Ovary (tissue), 9 donors: ENCODE results near the gene DOCK4. TPM values are rescaled to one million over a fixed set of nuclear protein-coding genes. Genes with fewer than 3 reads are reported as not detected.
"Not testable (repeated sequence)": the region's sequence is repeated elsewhere in the genome, so short reads cannot be mapped to it uniquely, and the experiment has no call there.

Source experiments
- DNase-seq, 5 donors: peaks; one replicate each; pipeline ENCODE4 v3.0.0-alpha.2; 2019 to 2020
- H3K27ac ChIP-seq, 2 donors: fragments of 200-600 bp; one replicate each; pipeline versions ENCODE4 v1.5.1 to v1.8.0; 2019 to 2022
- H3K27me3 ChIP-seq: fragments of 200-600 bp; one replicate; pipeline ENCODE4 v1.8.0; 2022
- H3K36me3 ChIP-seq: fragments of 200-600 bp; sonication (generic); one replicate; pipeline ENCODE4 v1.5.1; 2019
- H3K4me1 ChIP-seq: one replicate; pipeline ENCODE4 v1.8.1; 2013; ENCODE audit warnings: mild to moderate bottlenecking, moderate library complexity; ENCODE audit not compliant: insufficient read depth
- H3K4me3 ChIP-seq: fragments of 200-600 bp; sonication (generic); one replicate; pipeline ENCODE4 v1.5.1; 2017
- H3K9me3 ChIP-seq, 2 donors: fragments of 200-600 bp in 1 of 2; sonication (generic) in 1 of 2; one replicate each; pipeline versions ENCODE4 v1.5.1 to v1.8.1; 2013 to 2019; ENCODE audit warnings: mild to moderate bottlenecking in 1 of 2, moderate library complexity in 1 of 2
- EP300 ChIP-seq: sonication (generic); formaldehyde crosslinking; IDR thresholded peaks from one replicate; pipeline ENCODE4 v1.6.1; 2017; ENCODE audit warnings: antibody characterized with exemption
- POLR2A ChIP-seq: fragments of 450-650 bp; IDR thresholded peaks from one replicate; pipeline ENCODE4 v1.6.1; 2017; ENCODE audit warnings: antibody characterized with exemption, mild to moderate bottlenecking, moderate library complexity
- WGBS, 3 donors: extraction: QIAGEN DNeasy Blood & Tissue Kit in 1 of 3; methylation state at CpG; one replicate each; pipeline versions ENCODE4 v1.1.5 to v1.1.7; 2013 to 2017; 5-methylcytosine and 5-hydroxymethylcytosine counted together
- intact Hi-C, 4 donors: fragments of 100-400 bp; cut with DNase I; formaldehyde crosslinking; loops; one replicate each; pipeline versions ENCODE4 v1.11.0 to v1.15.1; 2022 to 2023
- polyA plus RNA-seq, 2 donors: library from polyadenylated mRNA; stranded (reverse); fragments of 200-250 nt in 1 of 2; fragments of 350-450 nt in 1 of 2; fragmentation: Illumina TruSeq in 1 of 2; extraction: RNeasy Lipid Tissue Mini Kit (QIAGEN cat#74804) in 1 of 2; gene quantifications; one replicate each; pipeline ENCODE4 v1.2.3, GENCODE V29; 2013 to 2014
- total RNA-seq, 7 donors: library from RNA; depleted of rRNA in 2 of 7; stranded (reverse); fragments of >200 nt in 2 of 7; fragmentation: NEBNext Ultra II Directional in 3 of 7; extraction: Animal tissue kit (Norgen Biotek cat#: 25700) in 3 of 7; gene quantifications; one replicate each; pipeline versions ENCODE4 v1.1.0 to v1.2.4, GENCODE V29; 2016 to 2023
- TF ChIP-seq, protein P1 (sequence below), 3 donors: fragments of 450-650 bp in 2 of 3; fragments of 200-600 bp in 1 of 3; IDR thresholded peaks; one replicate each; pipeline versions ENCODE4 v1.5.1 to v1.8.0; 2016 to 2022; ENCODE audit warnings: antibody characterized with exemption in 3 of 3, mild to moderate bottlenecking in 1 of 3
- donor health status: DM: no; HTN: no; CAD: no; lungs with moderate emphysema.
- donor health status: DM: no; HTN: no; CAD: no.
- donor health status: Bipolar disorder and iron deficiency.
- donor health status: DM: yes; HTN: yes; CAD: no.
- donor health status: DM: no; HTN: no; CAD: no.
- donor health status: DM: yes; HTN: yes; CAD: no.

DOCK4 gene
- total and polyA plus RNA-seq, 9 donors: 9.5 to 39.7 (median 27.3) TPM

DNA sequence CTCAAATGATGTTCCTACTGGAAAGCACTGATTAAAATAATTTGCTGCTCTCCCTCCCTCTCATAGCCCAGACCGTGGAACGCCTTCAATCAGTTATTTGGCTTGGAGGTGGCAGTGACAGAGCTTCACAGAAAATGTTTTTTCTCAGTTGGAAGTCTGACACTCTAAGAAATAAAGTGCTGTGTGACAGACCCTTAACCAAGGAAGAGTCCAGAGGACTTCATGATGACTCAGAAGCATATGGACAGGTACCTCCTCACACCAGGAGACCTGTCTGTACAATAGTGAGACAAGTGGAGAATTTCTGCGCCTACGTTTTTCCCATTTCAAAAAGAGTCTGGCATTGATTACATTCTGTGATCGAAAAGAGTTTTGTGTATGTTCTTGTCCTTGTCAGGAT is 295.5 kb downstream of the DOCK4 start:
- 89 to 90% (median 90%) methylated on average over 5 of the region's 5 CpGs for whole genome bisulfite sequencing, 3 donors
- Histone ChIP-seq H3K36me3 (no peaks in the 10 kb centered on the region), H3K27ac (no peak overlapping the region), H3K27me3 (no peaks in the 10 kb centered on the region), H3K9me3 (no peaks in the 10 kb centered on the region), H3K4me1 (no peaks in the 10 kb centered on the region), H3K4me3 (no peak overlapping the region)
- intact Hi-C loops: no loop called here
- DNase-seq: no peak
- TF ChIP-seq, protein P1, sequence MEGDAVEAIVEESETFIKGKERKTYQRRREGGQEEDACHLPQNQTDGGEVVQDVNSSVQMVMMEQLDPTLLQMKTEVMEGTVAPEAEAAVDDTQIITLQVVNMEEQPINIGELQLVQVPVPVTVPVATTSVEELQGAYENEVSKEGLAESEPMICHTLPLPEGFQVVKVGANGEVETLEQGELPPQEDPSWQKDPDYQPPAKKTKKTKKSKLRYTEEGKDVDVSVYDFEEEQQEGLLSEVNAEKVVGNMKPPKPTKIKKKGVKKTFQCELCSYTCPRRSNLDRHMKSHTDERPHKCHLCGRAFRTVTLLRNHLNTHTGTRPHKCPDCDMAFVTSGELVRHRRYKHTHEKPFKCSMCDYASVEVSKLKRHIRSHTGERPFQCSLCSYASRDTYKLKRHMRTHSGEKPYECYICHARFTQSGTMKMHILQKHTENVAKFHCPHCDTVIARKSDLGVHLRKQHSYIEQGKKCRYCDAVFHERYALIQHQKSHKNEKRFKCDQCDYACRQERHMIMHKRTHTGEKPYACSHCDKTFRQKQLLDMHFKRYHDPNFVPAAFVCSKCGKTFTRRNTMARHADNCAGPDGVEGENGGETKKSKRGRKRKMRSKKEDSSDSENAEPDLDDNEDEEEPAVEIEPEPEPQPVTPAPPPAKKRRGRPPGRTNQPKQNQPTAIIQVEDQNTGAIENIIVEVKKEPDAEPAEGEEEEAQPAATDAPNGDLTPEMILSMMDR (IDR thresholded peaks at IDR 0.05): no peak
- TF ChIP-seq POLR2A (no peak), EP300 (no peak)

DNA sequence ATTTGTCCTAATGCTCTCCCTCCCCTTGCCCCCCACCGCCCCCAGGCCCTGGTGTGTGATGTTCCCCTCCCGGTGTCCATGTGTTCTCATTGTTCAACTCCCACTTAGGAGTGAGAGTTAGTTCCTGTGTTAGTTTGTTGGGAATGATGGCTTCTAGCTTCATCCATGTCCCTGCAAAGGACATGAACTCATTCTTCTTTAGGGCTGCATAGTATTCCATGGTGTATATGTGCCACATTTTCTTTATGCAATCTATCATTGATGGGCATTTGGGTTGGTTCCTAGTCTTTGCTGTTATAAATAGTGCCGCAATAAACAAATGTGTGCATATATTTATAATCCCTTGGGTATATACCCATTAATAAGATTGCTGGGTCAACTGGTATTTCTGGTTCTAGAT is 297.5 kb downstream of the DOCK4 start:
- H3K4me3 ChIP-seq, DNase-seq, H3K4me1 ChIP-seq, intact Hi-C loops, H3K9me3 ChIP-seq, H3K27me3 ChIP-seq, H3K36me3 ChIP-seq, H3K27ac ChIP-seq: not testable (repeated sequence)
- 95 to 99% (median 97%) methylated on average over 3 of the region's 3 CpGs for WGBS, 3 donors

DNA sequence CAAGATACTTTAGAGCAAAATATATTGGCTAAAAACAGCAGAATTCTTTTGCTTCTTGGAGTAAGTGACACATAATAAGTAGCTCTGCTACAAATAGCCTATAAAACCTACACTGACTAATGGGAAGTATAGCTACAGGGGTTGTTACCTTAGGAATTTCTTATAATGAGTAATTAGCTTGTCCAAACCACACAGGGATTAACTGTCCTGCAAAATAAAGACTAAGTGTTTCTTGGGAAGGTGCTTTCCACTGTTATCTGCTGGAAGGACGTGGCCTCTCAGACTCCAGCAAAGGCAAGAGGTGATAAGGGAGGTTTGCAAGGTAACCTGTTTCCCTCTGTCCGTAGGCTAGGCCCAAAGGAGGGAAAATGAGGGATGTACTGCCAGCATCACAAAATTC is 302.4 kb downstream of the DOCK4 start:
- Histone ChIP-seq H3K4me3 (no peak overlapping the region), H3K27ac (no peak overlapping the region), H3K4me1 (no peaks in the 10 kb centered on the region), H3K9me3 (no peaks in the 10 kb centered on the region), H3K27me3 (no peaks in the 10 kb centered on the region), H3K36me3 (no peaks in the 10 kb centered on the region)
- TF ChIP-seq, protein P1 (IDR thresholded peaks at IDR 0.05): no peak
- TF ChIP-seq EP300 (no peak), POLR2A (no peak)
- intact Hi-C loops: no loop called here
- no peak for DNase-seq
- WGBS, 3 donors: 89 to 94% (median 91%) methylated on average over 2 of the region's 2 CpGs

DNA sequence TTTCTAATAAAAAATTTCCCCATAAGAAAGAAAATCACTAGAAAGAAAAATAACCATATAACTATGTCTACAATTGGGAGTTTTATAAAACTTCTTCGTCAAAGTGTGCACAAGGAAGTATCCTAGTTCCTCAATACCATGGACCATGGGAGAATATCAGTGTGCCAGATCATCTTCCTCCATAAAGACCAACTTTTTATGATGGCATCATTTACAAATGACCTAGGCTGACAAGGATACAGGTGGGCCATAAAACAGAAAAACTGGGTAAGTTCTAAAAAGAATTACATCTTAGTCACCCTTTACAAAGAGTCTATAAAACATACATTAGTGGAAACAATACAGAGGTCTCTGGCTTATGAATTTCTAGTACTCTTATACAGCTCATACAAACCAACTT is 303.2 kb downstream of the DOCK4 start:
- 97 to 99% (median 98%) methylated on average over 1 of the region's 1 CpG for WGBS, 3 donors
- Histone ChIP-seq H3K4me3 (no peak overlapping the region), H3K36me3 (no peaks in the 10 kb centered on the region), H3K4me1 (no peaks in the 10 kb centered on the region), H3K27me3 (no peaks in the 10 kb centered on the region), H3K27ac (no peak overlapping the region), H3K9me3 (no peaks in the 10 kb centered on the region)
- no peak for TF ChIP-seq EP300
- TF ChIP-seq, protein P1 (IDR thresholded peaks at IDR 0.05): no peak
- TF ChIP-seq POLR2A: no peak
- intact Hi-C loops: no loop called here
- no peak for DNase-seq

DNA sequence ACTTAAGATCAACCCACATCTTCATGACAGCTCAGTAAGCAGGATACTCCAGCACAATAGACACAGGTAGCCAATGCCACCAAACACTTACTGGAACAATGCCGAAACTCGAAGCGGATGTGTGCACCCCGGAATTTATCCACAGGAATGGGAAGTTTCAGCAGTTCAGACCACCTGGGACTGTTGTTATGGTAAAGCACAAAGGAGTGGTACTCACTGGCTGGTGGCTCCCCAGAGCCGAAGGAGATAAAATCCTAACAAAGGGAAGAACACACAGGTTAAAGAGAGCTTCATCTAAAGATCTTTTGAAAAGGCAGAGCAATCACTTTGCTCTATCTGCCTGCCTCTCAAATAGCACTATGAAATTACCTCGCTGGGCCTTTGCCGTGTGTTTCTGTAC is 305.9 kb downstream of the DOCK4 start:
- Histone ChIP-seq H3K36me3 (no peaks in the 10 kb centered on the region), H3K27me3 (no peaks in the 10 kb centered on the region), H3K4me3 (no peak overlapping the region), H3K9me3 (no peaks in the 10 kb centered on the region), H3K27ac (no peak overlapping the region), H3K4me1 (no peaks in the 10 kb centered on the region)
- no peak for DNase-seq
- 97 to 98% (median 97%) methylated on average over 7 of the region's 7 CpGs for WGBS, 3 donors
- TF ChIP-seq POLR2A: no peak
- no peak for TF ChIP-seq EP300
- TF ChIP-seq, protein P1 (IDR thresholded peaks at IDR 0.05): no peak
- intact Hi-C loops: no loop called here
